CD4-positive, alpha-beta T cell (primary cell): ENCODE measurements around the gene MEGF11. TPM values are rescaled to one million over a fixed set of nuclear protein-coding genes. Genes with fewer than 3 reads are reported as not detected.

Experiments used
- ATAC-seq: fragments of 200-7000 bp; cut with Tn5 transposase; one replicate; pipeline ENCODE4 v1.10.0; 2022; ENCODE audit warnings: mild to moderate bottlenecking; ENCODE audit not compliant: poor library complexity
- CTCF ChIA-PET: fragments of 350-600 bp; sonication (Branson Sonifier 250); formaldehyde crosslinking; loops from one replicate; lab custom pipeline; 2021; ENCODE audit warnings: antibody characterized with exemption, inconsistent platforms; lab: Charles Lee
- POLR2A ChIA-PET: fragments of 350-600 bp; sonication (Branson Sonifier 250); formaldehyde crosslinking; loops from one replicate; lab custom pipeline; 2021; ENCODE audit warnings: antibody characterized with exemption, inconsistent platforms; lab: Charles Lee
- DNase-seq, 14 experiments: peaks; one replicate each; pipeline ENCODE4 v3.0.0-alpha.2; 2013 to 2020; ENCODE audit warnings: mixed read lengths in 2 of 14
- H3K27ac ChIP-seq, 2 donors: one replicate each; pipeline versions ENCODE4 v1.5.1 to v1.7.0; 2013; ENCODE audit warnings: low read length in 2 of 2, low read depth in 1 of 2, mild to moderate bottlenecking in 1 of 2
- H3K27me3 ChIP-seq, 2 experiments: 1 replicate in 1 of 2; 2 replicates in 1 of 2; pipeline versions ENCODE4 v1.6.1 to v1.7.0; 2013; ENCODE audit warnings: low read length in 2 of 2, control low read depth in 1 of 2, mild to moderate bottlenecking in 1 of 2, moderate library complexity in 1 of 2; ENCODE audit not compliant: insufficient read depth in 2 of 2, control insufficient read depth in 1 of 2
- H3K36me3 ChIP-seq: one replicate; pipeline ENCODE4 v1.6.1; 2013; ENCODE audit warnings: low read length, control low read depth; ENCODE audit not compliant: insufficient read depth
- H3K4me1 ChIP-seq: one replicate; pipeline ENCODE4 v1.6.1; 2013; ENCODE audit warnings: low read length, control low read depth; ENCODE audit not compliant: insufficient read depth
- H3K4me3 ChIP-seq: one replicate; pipeline ENCODE4 v1.5.1; 2013; ENCODE audit warnings: mild to moderate bottlenecking, low read length, moderate library complexity
- H3K9me3 ChIP-seq, 2 experiments: 1 replicate in 1 of 2; 2 replicates in 1 of 2; pipeline versions ENCODE4 v1.6.1 to v1.7.0; 2013; ENCODE audit warnings: low read length in 2 of 2, mild to moderate bottlenecking in 2 of 2, control low read depth in 1 of 2, moderate library complexity in 1 of 2; ENCODE audit not compliant: control insufficient read depth in 1 of 2, insufficient read depth in 1 of 2
- H3K27ac Mint-ChIP-seq: one replicate; pipeline ENCODE4 v1.8.0; 2020; ENCODE audit warnings: mixed read lengths
- H3K27me3 Mint-ChIP-seq: one replicate; pipeline ENCODE4 v1.8.0; 2021; ENCODE audit warnings: mixed read lengths
- H3K36me3 Mint-ChIP-seq: one replicate; pipeline ENCODE4 v1.8.0; 2021; ENCODE audit warnings: low read depth, mixed read lengths
- H3K4me1 Mint-ChIP-seq: one replicate; pipeline ENCODE4 v1.8.0; 2021; ENCODE audit warnings: low read depth, mixed read lengths
- H3K4me3 Mint-ChIP-seq: one replicate; pipeline ENCODE4 v1.8.0; 2020; ENCODE audit warnings: mild to moderate bottlenecking, mixed read lengths
- H3K9me3 Mint-ChIP-seq: one replicate; pipeline ENCODE4 v1.8.0; 2020; ENCODE audit warnings: mixed read lengths
- CTCF ChIP-seq: fragments of 200-600 bp; IDR thresholded peaks from one replicate; pipeline ENCODE4 v1.8.0; 2022; ENCODE audit warnings: antibody characterized with exemption, mild to moderate bottlenecking
- intact Hi-C, 2 experiments: fragments of 100-400 bp; cut with DNase I in 1 of 2; cut with micrococcal nuclease in 1 of 2; formaldehyde crosslinking; loops; one replicate each; pipeline versions ENCODE4 v1.15.1 to v1.9.0; 2023 to 2025; cut with DNase I, micrococcal nuclease
- total RNA-seq, 174 experiments: library from RNA in 2 of 174; stranded (reverse) in 2 of 174; gene quantifications; one replicate each; pipeline ENCODE4 v1.2.3 and lab custom pipeline; 2021 to 2026

The MEGF11 gene
- total RNA-seq, 2 experiments from 2014 or later, result not detected

- CTCF ChIA-PET, result no interaction called here
- H3K4me1 Mint-ChIP-seq, result no peaks in the 10 kb centered on the region
- H3K27me3 ChIP-seq, result peaks cover 5 to 9% of the 10 kb centered on the region in 2 experiments
Observed at GRCh38 chr15:65991721-65992483, 261.6 kb downstream of the MEGF11 start.

GRCh38 chr15:65990298-65990981, 263.1 kb downstream of the MEGF11 start:
- no peak overlapping the region for H3K27ac ChIP-seq
- ATAC-seq (no peak), DNase-seq (no peak)
- Mint-ChIP-seq H3K4me1 (no peaks in the 10 kb centered on the region), H3K4me3 (no peak overlapping the region), H3K27ac (no peak overlapping the region), H3K27me3 (peaks cover 60% of the 10 kb centered on the region), H3K9me3 (no peaks in the 10 kb centered on the region), H3K36me3 (no peaks in the 10 kb centered on the region)
- intact Hi-C loops, result no loop called here
- H3K36me3 ChIP-seq, result no peaks in the 10 kb centered on the region
- TF ChIP-seq CTCF, result no peak
- H3K4me3 ChIP-seq, result no peak overlapping the region
- no peaks in the 10 kb centered on the region for H3K9me3 ChIP-seq
- peaks cover 5 to 9% of the 10 kb centered on the region in 2 experiments for H3K27me3 ChIP-seq
- POLR2A ChIA-PET, result no interaction called here
- no peaks in the 10 kb centered on the region for H3K4me1 ChIP-seq
- CTCF ChIA-PET, result no interaction called here

More at GRCh38 chr15:65991721-65992483, 261.6 kb downstream of the MEGF11 start:
- DNase-seq (no peak), ATAC-seq (no peak)
- no peak for TF ChIP-seq CTCF
- Mint-ChIP-seq H3K36me3 (no peaks in the 10 kb centered on the region), H3K27me3 (peaks cover 57% of the 10 kb centered on the region), H3K4me3 (no peak overlapping the region), H3K27ac (no peak overlapping the region), H3K9me3 (no peaks in the 10 kb centered on the region)
- Histone ChIP-seq H3K4me3 (no peak overlapping the region), H3K27ac (no peak overlapping the region), H3K9me3 (no peaks in the 10 kb centered on the region), H3K36me3 (no peaks in the 10 kb centered on the region), H3K4me1 (no peaks in the 10 kb centered on the region)
- intact Hi-C loops, result no loop called here
- POLR2A ChIA-PET, result no interaction called here

GRCh38 chr15:65987100-65987499, 266.4 kb downstream of the MEGF11 start:
- H3K27ac Mint-ChIP-seq, result no peak overlapping the region
- Histone ChIP-seq H3K9me3 (no peaks in the 10 kb centered on the region), H3K27me3 (peaks cover 20 to 26% of the 10 kb centered on the region in 2 experiments), H3K36me3 (no peaks in the 10 kb centered on the region), H3K4me1 (peaks cover 7% of the 10 kb centered on the region), H3K4me3 (no peak overlapping the region), H3K27ac (no peak overlapping the region)
- no peak for TF ChIP-seq CTCF
- CTCF ChIA-PET, result no interaction called here
- DNase-seq, result no peak
- peaks cover 11% of the 10 kb centered on the region for H3K4me1 Mint-ChIP-seq
- ATAC-seq, result no peak
- no peaks in the 10 kb centered on the region for H3K9me3 Mint-ChIP-seq
- intact Hi-C loops, result no loop called here
- no peaks in the 10 kb centered on the region for H3K36me3 Mint-ChIP-seq
- POLR2A ChIA-PET, result no interaction called here
- no peak overlapping the region for H3K4me3 Mint-ChIP-seq
- H3K27me3 Mint-ChIP-seq, result peaks cover 65% of the 10 kb centered on the region
